Left hindlimb (tissue), 1 donor: Measurements from ENCODE around the gene REPS1.
"Not testable (repeated sequence)": the region's sequence is repeated elsewhere in the genome, so short reads cannot be mapped to it uniquely, and the experiment has no call there.

Experiments
- DNase-seq: peaks from one replicate; pipeline ENCODE4 v3.0.0-alpha.2; 2018

Gene REPS1

GRCh38 chr6:138987643-138988468 is at the start of gene REPS1:
REPS1 (minus strand) TSS chr6:138988253; CDS start chr6:138987682, 571 bp downstream.
- peak; percentile 94 for DNase-seq

- no peak for DNase-seq
These were observed 49.4 kb upstream of the REPS1 start for GRCh38 chr6:139037490-139037889.

DNA sequence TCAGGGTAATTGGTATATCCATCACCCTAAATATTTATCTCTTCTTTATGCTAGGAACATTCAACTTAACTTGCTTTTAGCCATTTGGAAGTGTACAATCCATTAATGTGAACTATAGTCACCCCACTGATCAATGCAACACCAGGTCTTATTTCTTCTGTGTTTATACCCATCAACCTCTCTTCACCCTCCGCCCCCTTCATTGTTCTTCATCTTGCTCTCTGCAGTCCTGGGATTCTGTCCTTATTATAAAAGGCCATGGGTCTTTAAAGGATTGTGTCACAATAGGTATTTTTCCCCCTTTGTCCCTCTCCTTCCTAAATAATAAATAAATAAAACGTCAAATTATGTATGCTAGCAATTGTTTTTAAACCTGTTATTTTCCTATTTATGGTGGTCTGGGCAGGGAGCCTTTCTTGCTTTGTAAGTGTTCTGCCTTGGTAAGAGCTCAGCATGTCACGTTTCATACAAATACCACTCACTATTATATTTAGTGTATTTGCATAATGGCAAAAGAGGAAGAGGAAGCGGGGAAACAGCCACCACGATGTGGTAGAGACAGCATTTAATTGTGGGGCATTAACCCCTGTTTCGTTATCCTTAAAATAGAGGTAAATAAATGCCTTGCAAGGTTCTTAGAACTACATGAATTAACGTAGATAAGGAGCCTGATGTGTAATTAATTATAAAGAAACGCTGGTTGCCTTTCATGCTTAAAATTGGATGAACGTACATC is 42.3 kb upstream of the REPS1 start:
- DNase-seq: no peak

DNA sequence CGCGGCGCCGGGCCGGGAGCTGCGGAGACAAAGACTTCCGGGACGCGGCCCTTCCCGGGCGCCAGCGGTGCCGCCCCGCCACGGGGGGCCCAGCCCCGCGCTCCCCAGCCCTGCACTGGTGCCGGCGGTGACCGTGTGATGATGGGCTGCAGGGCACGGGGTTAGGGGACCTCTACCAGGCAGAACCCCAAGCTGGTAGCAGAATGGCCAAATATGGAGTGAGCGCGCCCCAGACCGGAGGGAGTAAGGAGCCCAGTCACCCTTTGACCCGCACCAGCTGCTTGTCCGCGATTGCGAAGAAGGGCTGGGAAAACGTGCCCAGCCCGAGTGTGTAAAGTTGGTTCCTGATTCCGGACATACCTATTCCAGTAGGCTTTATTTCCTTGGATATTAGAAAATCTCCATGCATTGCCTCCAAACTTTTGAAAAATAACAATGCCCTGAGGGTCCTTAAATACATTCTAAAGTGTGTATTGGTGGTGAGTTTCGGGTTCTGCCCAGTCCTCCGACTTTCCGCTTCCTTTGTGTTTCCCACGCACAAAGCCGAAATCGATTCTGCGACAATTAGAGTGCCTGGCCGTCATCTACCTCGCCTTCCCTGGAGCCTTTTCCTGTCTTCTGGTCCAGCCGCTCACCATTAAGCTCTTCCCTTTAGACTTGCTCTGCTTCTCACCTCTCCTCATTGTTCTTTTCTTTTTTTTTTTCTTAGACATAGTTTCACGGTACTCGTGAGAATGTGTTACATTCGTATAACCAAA is 41.6 kb upstream of the REPS1 start:
- peak; percentile 50 for DNase-seq

- peak; percentile 71 for DNase-seq
These were observed 40.8 kb upstream of the REPS1 start, which contains the start of gene ABRACL for GRCh38 chr6:139028658-139029469. ABRACL (plus strand) TSS chr6:139028745; CDS start chr6:139034161, 5,416 bp downstream.

GRCh38 chr6:139028215-139028657 is 40.2 kb upstream of the REPS1 start:
- DNase-seq: no peak

DNA sequence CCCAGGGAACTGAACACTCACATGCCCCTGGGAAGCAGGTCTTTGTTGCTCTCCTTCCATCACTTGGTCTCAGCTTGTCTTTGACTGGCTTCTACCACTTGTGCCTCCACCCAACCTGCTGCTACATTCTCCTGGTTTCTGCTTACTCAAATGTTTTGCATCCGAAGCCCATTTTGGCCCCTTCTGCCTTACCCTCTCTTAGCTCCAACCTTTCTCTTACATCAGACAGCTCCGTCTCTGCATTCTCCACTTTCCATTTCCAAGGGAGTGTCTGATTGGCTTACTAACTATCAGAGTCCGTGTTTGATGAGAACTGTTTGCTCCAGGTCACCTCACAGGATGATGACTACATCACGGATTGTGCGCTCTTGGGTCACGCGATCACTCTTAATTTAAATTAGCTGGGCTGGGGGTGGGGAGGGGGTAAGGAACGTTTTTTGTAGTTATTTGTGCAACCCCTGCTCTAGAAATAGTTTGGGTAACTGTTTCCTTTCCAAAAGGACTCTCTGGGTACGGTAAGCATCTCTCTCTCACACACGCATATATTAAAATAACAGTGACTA is 39.6 kb upstream of the REPS1 start:
- no peak for DNase-seq

GRCh38 chr6:139025416-139025815 is 37.4 kb upstream of the REPS1 start:
- DNase-seq: not testable (repeated sequence)

GRCh38 chr6:139020689-139021088 is 32.6 kb upstream of the REPS1 start:
- no peak for DNase-seq

DNA sequence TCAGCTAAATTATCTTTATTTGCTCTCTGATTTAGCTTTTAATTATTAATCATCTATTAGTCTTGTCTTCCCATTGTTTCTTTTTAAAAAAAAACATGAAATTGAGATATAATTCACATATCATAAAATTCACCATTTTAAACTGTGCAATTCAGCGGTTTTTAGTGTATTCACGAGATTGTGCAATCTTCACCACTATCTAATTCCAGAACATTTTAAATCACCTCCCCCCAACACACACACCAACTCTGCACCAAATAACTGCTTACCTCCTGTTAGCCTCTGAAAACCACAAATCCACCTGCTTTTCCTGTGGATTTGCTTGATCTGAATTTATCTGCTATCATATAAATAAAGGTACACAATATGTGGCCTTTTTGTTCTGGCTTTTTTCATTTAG is 31.7 kb upstream of the REPS1 start:
- DNase-seq: no peak

DNA sequence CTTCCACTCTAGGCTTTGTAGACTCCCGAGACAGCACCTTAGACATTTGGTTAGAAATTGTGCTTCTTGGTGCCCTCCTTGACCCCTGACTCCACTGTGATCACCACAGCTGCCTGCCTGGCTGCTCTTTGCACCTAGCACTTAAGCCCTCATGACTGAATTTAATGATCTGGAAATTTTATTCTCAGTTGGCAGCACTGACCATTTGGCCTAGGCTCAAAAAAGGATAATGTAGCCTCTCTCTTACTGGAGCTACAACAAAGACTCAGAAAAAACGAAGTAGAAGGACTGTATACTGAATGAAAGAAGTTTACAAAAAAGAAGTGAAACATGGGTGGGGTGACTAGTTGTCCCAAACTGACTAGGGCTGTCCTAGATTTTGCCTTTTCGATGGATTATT is 29.2 kb upstream of the REPS1 start:
- DNase-seq: no peak

DNA sequence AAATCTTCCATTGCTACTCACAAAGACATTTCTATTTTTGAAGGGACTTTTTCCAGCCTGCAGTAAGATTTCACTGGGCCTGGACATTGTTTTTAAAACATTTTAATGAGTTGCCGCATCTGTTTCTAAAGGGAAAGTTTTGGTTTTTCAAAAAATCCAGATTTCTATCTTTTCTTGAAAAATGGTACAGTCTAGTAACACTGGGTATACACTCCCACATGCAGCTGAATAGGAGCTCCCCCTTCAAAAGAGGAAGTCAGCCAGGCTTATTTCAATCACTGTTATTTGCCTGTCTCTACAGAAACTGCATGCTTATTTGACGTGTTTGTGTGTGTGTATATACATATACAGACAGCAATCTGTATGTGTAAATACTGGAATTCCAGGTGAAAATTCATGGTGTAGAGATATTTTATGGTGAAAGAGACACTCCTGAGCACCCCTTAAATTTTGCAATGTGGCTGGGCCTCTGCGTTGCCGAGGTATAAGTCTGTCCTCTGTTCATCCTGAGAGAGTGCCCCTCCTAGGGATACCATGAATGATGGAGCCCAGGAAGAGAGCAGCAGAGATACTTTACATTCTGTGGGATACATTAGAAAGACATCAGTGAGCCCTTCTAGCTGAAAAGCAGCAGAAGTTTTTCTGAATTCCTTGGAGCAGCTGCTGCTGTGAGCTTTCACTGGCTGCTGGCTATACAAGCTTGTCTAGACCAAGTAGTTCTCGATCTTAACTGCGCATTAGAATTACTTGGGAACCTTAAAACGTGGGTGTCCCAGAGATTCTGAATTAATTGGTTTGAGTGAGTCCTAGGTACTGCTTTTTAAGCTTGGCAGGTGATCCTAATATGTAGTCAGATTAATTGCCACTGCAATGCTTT is 28.5 kb upstream of the REPS1 start:
- no peak for DNase-seq

GRCh38 chr6:139014945-139015344 is 26.9 kb upstream of the REPS1 start:
- no peak for DNase-seq

DNA sequence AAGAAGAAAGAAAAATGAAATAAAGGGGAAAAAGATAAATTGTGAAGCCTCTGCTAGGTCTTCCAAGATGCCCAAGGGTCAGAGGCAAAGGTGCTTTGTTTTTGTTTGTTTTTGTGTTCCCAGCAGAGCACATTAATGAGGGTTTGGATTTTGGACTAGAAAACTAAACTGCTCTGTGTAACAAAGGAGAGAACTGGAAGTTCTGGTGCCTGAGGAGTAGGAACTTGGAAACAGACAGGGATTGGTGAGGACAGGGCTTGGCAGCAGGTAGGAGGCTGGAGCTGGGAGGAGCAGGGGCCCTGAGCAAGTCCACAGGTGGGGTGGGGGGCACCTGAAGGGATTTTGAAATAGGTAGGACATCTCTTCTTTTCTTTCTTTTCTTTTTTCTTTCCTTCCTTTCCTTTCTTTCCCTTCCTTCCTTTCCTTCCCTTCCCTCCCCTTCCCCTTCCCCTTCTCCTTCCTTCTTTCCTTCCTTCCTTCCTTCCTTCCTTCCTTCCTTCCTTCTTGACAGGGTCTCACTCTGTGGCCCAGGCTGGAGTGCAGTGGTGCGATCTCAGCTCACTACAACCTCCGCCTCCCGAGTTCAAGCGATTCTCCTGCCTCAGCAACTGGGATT is 25.2 kb upstream of the REPS1 start:
- no peak for DNase-seq

DNA sequence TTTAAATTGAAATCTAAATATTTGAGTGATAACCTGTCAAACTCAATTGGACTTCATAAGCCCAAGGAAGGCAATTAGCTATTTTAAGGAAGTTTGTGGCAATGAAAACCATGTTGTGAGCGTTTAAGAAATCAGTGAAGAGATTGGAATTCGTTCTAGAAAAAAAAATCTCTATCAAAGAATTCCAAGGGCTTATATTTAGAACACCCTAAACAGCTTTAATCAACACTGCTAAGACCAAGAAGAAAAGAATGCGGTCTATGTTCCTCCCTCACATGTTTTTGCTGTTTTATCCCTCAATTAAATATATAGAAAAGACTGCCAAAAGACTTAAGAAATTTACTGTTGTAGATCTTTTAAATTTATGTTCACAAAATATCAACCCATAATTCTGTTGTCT is 23.9 kb upstream of the REPS1 start:
- no peak for DNase-seq

DNA sequence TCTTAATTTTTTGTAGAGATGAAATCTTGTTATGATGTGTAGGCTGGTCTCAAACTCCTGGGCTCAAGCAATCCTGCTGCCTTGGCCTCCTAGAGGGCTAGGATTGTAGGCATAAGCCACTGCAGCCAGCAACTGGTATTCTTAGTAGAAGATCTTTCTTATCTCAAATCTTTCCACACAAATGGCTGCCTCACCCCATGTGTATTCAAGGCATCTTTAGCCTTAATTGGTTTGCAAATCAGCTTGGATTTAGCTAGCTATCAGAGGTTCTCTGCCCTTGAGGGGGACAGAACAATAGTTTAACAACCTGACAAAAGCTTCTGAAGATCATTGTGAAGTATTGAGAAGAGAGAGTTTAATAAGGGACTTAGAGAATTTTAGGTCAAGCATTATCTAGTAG is 22.6 kb upstream of the REPS1 start:
- DNase-seq: no peak

- no peak for DNase-seq
These were observed 20.1 kb upstream of the REPS1 start for GRCh38 chr6:139008117-139008516.

- DNase-seq: no peak
These were observed 19.4 kb upstream of the REPS1 start for GRCh38 chr6:139007428-139007827.

DNA sequence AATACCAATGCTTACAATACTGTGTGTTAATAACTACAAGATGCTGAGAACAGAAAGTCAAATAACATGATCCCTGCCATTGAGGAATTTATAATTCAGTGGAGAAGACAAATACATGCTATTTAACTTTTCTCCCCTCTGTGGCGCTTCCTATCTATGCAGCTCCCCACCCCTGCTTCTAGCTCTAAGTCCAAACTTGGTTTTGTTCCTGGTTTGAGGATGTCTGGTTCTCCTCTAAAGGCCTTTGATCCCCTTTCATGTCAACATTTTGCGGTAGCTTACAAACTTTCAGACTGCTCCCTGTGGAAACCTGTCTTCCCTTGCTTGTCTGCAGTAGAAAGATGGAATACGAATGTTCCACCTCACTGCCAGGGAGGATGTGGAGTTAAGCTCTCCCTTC is 18.4 kb upstream of the REPS1 start:
- DNase-seq: no peak

DNA sequence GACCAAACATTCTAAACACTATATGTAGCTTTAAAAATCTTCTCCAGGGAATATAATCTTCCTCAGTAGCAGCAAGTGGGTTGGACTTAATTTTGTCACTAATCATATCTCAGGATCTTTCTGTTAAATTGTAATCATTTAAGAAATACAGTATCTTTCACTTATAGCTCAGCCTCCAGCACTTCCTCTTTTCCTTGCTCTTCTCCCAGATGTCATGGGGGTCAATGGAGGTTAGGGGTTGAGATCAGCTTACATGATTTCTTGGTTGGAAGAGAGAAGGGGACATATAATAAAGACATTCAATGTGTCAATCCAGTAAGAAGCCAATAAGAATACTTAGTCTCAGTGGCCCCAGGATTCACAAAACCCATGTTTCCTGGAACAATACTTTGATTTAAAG is 15.7 kb upstream of the REPS1 start:
- no peak for DNase-seq
